ENCODE measurements around the gene B3GNT2.
"Not testable (repeated sequence)": the region's sequence is repeated elsewhere in the genome, so short reads cannot be mapped to it uniquely, and the experiment has no call there.

Gene B3GNT2

DNA sequence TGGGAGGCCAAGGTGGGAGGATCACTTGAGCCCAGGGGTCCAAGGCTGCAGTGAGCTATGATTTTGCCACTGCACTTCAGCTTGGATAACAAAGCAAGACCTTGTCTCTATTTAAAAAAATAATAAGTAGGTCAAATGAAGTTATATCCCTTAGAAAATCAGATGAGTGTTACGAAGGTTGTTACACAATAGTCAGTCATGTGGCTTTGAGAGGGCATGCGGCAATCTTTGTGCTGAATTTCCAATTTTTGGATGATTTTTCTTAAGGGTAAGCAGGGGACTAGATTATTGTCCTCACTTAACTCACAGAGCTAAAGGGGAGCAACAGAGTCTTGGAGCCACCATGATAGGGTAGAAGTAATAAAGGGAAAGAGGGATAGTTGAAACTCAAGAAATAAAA is 71.8 kb downstream of the B3GNT2 start:
- DNase-seq = no peak
- H3K4me1 Mint-ChIP-seq = peaks cover 6% of the 10 kb centered on the region
- no peak overlapping the region for H3K4me3 Mint-ChIP-seq
- ATAC-seq = no peak
- peaks cover 9 to 19% of the 10 kb centered on the region in 2 donors for H3K9me3 Mint-ChIP-seq
- no peak overlapping the region for H3K27ac Mint-ChIP-seq
- H3K27me3 Mint-ChIP-seq = no peaks in the 10 kb centered on the region

DNA sequence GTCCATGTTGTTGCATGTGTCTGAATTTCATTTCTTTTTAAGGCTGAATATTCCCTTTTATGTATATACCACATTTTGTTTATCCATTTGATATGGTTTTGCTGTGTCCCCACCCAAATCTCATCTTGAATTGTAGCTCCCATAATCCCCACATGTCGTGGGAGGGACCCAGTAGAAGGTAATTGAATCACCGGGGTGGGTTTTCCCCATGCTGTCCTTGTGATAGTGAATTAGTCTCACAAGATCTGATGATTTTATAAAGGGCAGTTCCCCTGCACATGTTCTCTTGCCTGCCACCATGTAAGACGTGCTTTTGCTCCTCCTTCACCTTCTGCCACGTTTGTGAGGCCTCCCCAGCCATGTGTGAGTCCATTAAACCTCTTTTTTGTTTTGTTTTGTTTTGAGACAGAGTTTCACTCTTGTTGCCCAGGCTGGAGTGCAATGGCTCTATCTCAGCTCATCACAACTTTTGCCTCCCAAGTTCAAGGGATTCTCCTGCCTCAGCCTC is 72.8 kb downstream of the B3GNT2 start:
- H3K27me3 Mint-ChIP-seq, ATAC-seq, H3K4me3 Mint-ChIP-seq, H3K4me1 Mint-ChIP-seq, H3K27ac Mint-ChIP-seq, DNase-seq: not testable (repeated sequence)
- peaks cover 9 to 19% of the 10 kb centered on the region in 2 donors for H3K9me3 Mint-ChIP-seq

DNA sequence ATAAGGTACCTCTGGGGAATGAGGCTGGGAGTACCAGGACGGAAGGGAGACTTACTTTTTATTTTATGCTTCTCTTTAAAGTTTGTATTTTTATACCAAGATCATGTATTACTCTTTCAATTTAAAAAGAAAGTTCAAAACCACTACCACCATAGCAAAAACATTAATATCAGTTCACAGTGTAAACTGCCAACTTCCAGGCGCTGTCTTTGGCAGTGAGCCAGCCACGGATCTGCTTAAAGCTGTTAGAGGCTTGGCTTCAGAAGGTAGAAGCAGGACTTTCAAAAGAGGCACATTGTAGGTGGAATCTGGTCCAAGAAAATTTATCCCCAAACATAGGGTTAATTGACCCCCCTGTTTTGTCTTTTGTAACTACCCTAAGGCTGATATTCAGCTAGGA is 74.8 kb downstream of the B3GNT2 start:
- peaks cover 9 to 30% of the 10 kb centered on the region in 2 donors for H3K9me3 Mint-ChIP-seq
- ATAC-seq = no peak
- no peak overlapping the region for H3K27ac Mint-ChIP-seq
- peaks cover 6% of the 10 kb centered on the region for H3K4me1 Mint-ChIP-seq
- H3K27me3 Mint-ChIP-seq = no peaks in the 10 kb centered on the region
- DNase-seq = no peak
- H3K4me3 Mint-ChIP-seq = no peak overlapping the region
